Ishikawa (cell line): Measurements from ENCODE around the gene BABAM1.

ENCODE experiments used
- CEBPB ChIP-seq: IDR thresholded peaks from 2 replicates; pipeline ENCODE4 v1.6.1; 2012
- CREB1 ChIP-seq: IDR thresholded peaks from 2 replicates; pipeline ENCODE4 v1.6.1; 2012; ENCODE audit warnings: low read depth
- EGR1 ChIP-seq: IDR thresholded peaks from 2 replicates; pipeline ENCODE4 v1.6.1; 2012
- EP300 ChIP-seq: IDR thresholded peaks from 2 replicates; pipeline ENCODE4 v1.6.1; 2012; ENCODE audit warnings: borderline replicate concordance
- FOXM1 ChIP-seq: IDR thresholded peaks from 2 replicates; pipeline ENCODE4 v1.6.1; 2012; ENCODE audit warnings: low read depth, borderline replicate concordance
- NFIC ChIP-seq: IDR thresholded peaks from 2 replicates; pipeline ENCODE4 v1.6.1; 2012
- RAD21 ChIP-seq: IDR thresholded peaks from 2 replicates; pipeline ENCODE4 v1.6.1; 2012; ENCODE audit warnings: low read depth
- REST ChIP-seq: IDR thresholded peaks from 2 replicates; pipeline ENCODE4 v1.6.1; 2012; ENCODE audit warnings: low read depth, mild to moderate bottlenecking
- TAF1 ChIP-seq: IDR thresholded peaks from 2 replicates; pipeline ENCODE4 v1.6.1; 2012; ENCODE audit warnings: low read depth, mild to moderate bottlenecking
- TCF12 ChIP-seq: IDR thresholded peaks from 2 replicates; pipeline ENCODE4 v1.6.1; 2012; ENCODE audit warnings: low read depth
- TEAD4 ChIP-seq: IDR thresholded peaks from 2 replicates; pipeline ENCODE4 v1.6.1; 2012
- YY1 ChIP-seq: IDR thresholded peaks from 2 replicates; pipeline ENCODE4 v1.6.1; 2012; ENCODE audit warnings: low read depth
- TF ChIP-seq, protein P1 (sequence below): IDR thresholded peaks from 2 replicates; pipeline ENCODE4 v1.6.1; 2012

DNA sequence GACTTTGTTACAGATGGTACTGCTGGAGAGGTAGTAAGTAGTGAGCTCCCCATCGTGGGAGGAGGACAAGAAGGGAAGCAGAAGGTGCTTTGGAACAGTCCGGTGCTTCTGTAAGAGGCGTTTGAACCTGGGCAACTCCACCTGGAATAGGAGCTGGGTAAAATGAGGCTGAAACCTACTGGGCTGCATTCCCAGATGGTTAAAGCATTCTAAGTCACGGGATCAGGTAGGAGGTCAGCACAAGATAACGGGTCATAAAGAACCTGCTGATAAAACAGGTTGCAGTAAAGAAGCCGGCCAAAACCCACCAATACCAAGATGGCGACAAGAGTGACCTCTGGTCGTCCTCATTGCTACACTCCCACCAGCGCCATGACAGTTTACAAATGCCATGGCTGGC lies 19.5 kb downstream of the BABAM1 start:
- no peak for TF ChIP-seq RAD21
- TF ChIP-seq EP300 = no peak
- TF ChIP-seq, protein P1, sequence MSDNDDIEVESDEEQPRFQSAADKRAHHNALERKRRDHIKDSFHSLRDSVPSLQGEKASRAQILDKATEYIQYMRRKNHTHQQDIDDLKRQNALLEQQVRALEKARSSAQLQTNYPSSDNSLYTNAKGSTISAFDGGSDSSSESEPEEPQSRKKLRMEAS = no peak
- no peak for TF ChIP-seq YY1
- no peak for TF ChIP-seq TEAD4
- TF ChIP-seq REST = no peak
- no peak for TF ChIP-seq FOXM1
- no peak for TF ChIP-seq TAF1
- no peak for TF ChIP-seq CREB1
- no peak for TF ChIP-seq CEBPB
- no peak for TF ChIP-seq EGR1
- TF ChIP-seq NFIC = no peak
- no peak for TF ChIP-seq TCF12
